Activated CD4-positive, alpha-beta T cell treated with anti-CD3 and anti-CD28 coated beads for 4 hours (primary cell): ENCODE measurements around the gene CAMK1D.
"Not testable (repeated sequence)": the region's sequence is repeated elsewhere in the genome, so short reads cannot be mapped to it uniquely, and the experiment has no call there.

Source experiments
- DNase-seq, 2 donors: peaks; one replicate each; pipeline ENCODE4 v3.0.0-alpha.2; 2020

Gene CAMK1D

DNA sequence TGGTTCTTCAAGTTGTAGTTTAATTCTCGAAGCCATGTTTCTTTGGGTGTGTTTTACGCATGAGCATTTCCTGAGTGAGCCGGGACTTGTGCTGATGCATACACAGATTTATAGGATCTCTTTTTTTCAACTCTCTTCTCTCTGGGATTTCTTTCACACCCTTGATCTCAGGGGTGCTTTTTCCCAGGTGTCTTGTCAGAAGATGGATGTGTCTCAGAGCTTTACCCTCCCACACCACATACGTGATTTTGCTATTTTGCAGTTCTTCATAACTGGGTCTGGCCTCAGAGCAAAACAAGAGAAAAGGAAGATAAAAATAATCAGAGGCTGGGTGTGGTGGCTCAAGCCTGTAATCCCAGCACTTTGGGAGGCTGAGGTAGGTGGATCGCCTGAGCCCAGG lies 177.0 kb downstream of the CAMK1D start:
- no peak for DNase-seq

DNA sequence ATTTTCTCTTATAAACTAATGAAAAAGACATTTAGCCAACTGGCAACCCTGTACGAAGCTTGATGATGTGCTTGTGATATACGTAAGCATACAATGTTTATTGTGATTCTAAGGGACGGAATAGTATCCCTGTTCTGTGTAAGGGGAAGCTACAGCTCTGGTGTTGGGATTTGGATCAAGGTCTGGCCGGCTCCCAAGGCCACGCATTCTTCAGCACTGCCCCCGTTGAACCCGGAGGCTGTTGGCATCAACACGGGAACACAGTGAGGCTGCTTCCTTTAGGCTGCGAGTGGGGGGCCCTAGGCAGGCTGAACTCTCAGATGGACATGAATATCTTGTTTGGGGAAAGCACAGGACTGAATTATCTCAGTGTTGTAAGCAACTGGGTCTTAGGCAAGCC lies 180.6 kb downstream of the CAMK1D start:
- no peak for DNase-seq

DNA sequence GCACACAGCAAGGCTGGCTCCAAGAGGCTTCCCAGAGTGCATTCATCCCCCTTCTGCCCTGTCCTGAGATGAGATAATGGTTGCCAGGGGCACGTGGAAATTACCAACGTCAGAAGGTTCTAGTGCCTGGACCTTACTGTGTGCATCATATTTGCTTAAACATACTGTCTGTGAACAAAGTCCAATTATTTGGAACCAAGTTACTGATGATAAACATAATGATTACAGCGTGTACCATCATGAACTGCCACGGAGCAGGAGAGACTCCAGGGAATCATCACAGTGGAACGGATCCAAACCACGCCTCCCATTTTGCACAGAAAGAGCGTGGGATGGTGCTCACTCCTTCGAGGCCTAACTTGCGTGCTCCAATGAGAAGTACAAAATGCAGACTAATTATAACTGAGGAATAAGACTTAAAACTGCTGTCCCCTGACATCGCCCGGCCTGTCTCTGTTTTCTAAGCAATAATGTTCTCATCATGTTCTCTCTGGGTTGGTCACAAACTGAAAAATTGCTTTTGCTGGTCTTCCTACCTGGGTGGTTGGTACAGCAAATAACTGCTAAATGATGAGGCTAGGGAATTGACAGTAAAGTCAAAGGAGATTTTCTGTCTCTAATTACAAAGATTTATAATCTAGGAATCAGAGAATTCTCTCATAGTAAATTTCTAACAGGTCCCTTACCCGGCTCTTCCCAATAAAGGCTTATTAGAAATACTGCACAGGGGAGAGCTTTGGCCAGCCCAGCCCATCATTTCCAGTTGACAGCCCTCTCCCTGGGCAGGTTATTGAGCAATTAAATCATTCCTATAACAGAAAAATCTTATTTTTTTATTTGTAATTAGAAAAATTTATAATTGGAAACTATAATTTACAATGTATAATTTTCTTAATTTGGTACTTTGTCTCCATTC lies 182.2 kb downstream of the CAMK1D start:
- DNase-seq, result no peak

DNA sequence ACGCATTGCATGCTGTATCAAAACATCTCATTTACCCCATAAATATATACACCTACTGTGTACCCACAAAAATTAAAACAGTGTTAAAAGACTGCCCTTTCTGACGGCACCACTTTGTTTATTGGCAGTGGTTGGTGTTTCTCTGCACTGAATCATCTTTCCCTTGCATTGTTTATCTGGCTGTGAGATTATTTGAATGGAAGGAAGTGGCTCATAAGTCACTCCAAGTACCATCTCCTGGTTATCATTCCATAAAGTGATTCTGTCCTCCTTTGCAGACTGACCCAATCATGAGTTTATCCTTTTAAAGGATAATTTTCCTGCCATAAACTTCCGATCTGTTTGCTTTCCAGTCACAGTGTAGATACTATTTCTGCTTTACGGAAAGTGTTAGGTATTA lies 183.8 kb downstream of the CAMK1D start:
- DNase-seq, result no peak

DNA sequence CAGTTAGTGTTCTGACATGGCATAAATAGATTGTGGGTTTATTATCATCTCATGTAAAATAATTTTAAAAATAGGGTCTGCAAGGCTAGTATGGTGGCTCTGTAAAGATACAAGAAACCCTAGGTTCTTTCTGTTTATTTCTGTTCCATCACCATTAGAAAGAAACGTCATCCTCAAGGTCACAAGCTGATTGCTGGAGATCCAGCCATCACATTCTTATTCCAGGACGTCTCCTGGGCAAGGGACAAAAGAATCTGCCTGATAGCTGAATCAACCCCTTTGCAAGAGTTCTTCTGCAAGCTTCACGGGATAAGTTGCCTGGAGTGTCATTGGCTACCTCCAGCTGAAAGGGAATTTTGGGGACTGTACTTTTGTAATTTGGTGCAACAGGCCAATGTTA lies 184.4 kb downstream of the CAMK1D start:
- DNase-seq, result no peak

DNA sequence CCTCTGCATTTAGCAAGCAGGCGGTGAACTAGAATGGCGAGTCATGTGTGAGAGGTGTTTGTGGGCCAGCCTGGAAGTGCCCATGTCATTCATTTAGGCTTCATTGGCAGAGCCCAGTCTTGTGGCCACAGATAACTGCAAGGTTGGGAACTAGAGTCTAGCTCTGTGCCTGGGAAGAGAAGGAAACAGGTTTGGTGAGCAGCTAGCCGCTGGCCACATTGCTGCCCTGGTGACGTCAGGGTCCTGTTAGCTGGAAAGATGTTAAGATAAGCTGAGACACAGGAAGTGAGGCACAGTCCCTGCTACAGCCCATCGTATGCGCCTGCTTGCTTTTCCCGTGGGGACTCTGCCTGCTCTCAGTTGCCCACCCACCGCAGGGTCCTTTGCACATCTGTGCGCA lies 185.5 kb downstream of the CAMK1D start:
- DNase-seq, result no peak

DNA sequence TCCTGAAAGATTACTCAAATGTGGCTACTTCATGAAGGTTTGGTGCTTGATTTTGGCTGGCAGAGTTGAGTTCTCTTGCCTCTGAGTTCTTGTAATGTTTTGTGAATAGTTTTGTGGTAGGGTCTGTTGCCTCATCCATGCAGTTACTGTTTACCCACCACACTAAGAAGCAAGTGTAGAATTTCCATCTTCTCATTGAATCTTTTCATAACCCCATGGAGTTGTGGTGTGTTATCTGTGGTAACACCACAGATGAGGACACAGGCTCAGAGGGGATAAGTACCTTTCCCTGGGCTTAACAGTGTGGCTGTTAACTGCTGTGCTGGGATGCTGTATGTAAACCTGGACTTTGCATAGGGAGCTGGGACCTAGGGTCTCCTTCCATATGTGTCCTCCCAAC lies 186.3 kb downstream of the CAMK1D start:
- no peak for DNase-seq

DNA sequence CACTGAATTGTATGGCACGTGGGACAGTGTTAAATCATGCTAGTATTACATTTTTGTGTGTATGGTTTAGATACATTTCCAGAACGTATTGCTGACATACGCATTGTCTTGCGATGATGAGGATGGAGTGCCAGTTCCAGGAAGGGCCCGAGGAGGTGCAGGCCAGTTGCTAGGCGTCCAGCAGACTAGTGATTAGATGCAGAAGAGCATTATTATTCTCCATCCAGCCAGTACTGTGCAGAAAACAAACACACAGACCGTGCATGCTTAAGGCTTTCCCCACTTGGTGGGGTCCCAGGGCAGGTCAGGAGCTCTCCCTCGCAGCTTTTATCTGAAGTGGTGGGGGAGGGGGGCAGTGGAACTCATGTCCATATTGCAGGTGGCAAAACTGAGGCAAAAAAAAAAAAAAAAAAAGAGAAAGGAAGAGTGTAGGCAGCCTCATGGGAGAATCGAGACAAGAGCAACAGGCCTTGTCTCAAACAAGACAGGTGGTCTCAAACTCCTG lies 189.2 kb downstream of the CAMK1D start:
- DNase-seq, result no peak

DNA sequence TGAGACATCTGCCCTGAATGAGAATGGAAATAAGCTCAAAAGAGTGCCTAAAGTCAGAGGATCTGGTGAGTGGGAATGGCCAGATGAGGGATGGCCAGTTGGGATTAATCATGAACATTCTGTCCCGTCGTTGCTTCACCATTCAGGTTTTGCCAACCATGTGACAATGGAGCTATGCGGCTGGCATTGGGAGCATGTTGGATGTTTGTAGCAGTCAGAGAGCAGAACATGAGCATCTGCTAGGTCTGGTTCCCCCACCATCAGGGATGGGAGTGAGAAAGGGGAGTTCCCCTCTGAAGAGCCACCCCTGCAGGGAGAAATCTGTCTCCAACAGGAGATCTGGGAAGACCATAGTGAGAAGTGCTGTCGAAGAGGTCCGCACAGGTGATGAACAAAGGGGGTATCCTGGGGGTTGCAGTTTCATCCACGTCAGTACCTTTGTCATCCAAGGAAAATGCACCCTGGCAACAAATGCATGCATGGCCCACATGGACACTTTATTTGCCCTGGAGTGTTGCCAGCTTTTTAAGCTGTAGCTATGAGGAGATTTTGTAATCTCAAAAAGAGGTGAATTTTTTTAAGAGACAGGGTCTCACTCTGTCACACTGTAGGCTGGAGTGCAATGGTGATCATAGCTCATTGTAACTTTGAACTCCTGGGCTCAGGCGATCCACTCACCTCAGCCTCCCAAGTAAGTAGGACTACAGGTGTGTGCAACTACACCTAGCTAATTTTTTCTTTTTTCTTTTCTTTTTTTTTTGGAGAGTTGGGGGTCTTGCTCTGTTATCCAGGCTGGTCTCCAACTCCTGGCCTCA lies 190.2 kb downstream of the CAMK1D start:
- no peak for DNase-seq

DNA sequence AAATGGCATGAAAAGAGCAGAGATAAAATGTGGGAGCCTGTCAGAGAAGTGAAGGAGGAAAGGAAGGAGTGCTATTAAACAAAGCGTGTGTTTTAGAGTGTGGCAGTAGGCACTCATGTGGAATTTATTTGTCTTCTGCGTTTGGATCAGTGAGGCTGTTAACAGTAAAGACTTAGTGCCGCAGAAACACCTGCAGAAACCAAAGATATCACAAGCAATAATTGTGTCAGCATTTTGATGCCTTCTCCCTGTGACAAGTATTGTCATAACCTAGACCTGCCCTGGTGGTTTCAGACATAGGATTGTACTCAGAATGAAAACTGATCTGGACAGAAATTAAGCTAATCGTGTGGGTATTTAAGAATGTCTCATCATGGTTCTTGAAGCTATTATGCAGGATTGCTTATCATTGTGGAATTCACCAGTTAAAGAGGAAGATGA lies 191.0 kb downstream of the CAMK1D start:
- no peak for DNase-seq

DNA sequence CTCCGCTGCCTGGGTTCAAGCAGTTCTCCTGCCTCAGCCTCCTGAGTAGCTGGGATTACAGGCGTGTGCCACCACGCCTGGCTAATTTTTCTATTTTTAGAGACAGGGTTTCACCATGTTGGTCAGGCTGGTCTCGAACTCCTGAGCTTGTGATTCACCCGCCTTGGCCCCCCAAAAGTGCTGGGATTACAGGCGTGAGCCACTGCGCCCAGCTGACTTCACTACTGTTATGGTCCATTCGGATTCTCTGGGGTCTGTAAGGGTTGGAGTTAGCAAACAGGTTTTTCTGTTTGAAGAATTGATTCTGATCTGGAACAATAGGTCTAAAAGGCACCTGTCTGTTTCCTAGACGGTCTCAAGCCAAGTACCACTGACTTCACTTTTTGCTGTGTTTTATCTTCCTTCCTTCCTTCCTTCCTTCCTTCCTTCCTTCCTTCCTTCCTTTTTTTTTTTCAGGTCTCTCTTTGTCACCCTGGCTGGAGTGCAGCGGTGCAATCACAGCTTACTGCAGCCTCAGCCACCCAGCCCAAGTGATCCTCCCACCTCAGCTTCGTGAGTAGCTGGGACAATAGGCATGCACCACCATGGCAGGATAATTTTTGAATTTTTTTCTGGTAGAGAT lies 192.2 kb downstream of the CAMK1D start:
- no peak for DNase-seq

DNA sequence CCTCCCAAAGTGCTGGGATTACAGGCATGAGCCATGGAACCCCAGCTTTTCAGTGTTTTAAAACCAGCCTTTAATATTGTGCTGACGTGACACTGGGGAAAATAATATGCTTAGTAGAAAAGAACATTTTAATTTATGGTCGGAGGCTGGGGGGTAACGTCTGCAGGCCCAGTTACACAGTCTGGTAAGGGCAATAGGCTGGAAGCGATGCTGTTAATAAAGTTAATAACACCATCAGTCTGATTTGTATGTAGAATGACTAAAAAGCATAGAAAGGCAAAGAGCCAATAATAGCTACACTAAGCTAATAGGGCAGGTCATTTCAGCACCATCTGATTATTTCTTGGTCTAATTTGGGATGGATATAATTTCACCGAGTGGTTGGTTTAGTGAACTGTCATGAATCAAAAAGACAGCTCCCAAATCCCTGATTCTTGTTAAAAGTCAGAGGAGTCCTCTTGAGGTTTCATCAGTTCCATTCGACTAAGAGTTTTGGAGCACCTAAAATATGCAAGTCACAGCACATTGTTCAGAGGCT lies 192.9 kb downstream of the CAMK1D start:
- no peak for DNase-seq

DNA sequence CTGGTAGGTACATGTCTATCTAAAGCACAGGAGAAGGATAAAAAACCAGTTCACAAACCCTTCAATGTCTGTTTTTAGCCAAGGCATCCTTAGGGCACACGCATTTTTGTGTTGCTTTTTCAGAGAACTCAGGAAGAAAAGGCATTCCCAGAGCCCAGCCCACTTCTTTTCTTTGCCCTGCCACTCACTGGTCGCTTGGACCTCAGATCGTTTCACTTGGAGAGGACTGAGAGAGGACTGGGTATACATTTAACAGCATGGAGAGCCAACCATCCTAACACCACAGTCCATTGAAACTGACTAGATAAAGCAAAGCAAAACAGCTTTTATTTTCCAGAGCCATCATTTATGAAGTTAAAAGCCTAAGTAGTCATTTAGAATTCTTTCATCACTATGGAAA lies 194.2 kb downstream of the CAMK1D start:
- no peak for DNase-seq

DNA sequence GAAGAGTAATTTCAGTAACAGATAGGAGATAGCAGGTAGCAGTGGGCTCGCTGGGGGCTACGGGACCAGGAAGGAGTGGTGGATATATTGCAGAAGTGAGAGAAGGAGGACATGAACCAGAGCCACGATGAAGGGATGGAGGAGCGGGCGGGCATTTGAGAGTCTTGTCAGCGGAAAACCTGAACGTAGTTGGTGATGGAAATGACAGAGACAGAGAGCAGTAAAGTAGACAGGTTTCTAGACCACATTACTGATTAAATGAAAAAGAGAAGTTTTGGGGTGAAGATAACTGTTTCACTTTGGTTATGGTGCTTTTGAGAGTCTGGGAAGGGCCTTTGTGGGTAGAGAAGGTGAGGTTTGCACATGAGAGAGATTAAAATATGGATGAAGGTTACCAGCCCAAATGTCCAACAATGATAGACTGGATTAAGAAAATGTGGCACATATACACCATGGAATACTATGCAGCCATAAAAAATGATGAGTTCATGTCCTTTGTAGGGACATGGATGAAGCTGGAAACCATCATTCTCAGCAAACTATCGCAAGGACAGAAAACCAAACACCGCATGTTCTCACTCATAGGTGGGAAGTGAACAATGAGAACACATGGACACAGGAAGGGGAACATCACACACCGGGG lies 196.9 kb downstream of the CAMK1D start:
- not testable (repeated sequence) for DNase-seq

DNA sequence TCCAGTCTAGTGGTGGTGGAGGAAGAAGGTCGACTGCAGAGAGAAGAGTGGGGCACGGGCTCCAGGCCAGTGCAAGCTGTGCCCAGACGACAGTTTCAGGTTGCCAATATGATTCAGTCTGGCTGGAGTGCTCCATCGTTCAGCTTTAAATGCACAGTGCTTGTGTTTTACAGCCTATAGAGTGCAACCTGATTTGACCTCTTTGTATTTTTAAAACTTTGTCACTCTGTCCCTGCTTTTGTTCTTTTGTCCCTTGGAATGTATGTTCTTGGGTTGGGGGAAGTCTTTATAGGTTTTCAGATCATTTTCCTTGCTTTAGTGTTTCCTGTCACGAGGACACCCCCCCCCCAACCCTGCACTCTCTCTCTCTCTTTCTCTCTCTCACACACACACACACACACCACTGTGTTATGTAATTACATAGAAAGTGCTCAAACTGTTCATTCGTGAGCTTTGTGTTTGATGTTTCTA lies 198.0 kb downstream of the CAMK1D start:
- no peak for DNase-seq

DNA sequence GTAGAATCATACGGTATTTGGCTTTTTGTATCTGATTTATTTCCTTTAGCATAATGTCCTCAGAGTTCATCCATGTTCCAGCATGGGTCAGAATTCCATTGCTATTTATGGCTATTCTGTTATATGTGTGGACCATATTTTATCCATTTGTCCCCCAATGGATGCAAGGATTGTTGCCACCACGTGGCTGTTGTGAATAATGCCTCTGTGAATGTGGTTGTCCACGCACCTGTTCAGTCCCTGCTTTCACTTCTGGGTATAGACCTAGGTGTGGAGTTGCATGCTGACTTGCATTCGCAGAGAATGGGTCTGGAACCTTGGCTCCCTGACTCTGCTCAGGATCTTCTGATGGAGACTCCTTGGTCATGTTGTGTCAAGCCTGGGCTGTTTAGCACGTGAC lies 199.9 kb downstream of the CAMK1D start:
- no peak for DNase-seq

DNA sequence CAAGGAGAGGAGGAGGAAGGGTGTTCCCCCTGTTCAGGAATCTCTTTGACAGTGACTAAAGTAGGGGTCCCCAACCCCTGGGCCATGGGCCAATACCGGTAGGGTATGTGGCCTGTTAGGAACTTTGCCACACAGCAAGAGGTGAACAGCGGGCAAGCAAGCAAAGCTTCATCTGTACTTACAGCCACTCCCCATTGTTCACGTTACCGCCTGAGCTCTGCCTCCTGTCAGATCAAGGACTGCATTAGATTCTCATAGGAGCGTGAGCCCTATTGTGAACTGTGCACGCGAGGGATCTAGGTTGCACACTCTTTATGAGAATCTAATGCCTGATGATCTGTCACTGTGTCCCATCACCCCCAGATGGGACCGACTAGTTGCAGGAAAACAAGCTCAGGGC lies 201.6 kb downstream of the CAMK1D start:
- DNase-seq, result no peak

DNA sequence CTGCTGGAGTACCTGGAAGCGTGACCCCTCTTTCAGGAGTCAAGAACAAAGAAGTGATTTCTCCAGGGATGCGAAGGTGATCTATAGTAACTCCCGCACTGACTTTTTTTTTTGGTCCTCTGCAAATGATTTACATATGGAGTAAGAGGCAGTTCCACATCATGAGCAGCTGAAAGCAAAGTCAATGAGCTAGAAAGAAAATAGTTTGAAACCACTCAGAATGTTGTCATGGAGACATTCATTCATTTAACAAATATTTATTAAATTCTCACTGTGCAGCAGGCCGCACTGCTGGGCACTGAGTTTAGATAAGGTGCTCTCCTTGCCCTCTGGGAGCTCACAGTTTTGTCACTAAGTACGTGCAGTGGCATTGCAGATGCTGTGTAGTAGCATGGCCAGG lies 206.7 kb downstream of the CAMK1D start:
- DNase-seq, result no peak

DNA sequence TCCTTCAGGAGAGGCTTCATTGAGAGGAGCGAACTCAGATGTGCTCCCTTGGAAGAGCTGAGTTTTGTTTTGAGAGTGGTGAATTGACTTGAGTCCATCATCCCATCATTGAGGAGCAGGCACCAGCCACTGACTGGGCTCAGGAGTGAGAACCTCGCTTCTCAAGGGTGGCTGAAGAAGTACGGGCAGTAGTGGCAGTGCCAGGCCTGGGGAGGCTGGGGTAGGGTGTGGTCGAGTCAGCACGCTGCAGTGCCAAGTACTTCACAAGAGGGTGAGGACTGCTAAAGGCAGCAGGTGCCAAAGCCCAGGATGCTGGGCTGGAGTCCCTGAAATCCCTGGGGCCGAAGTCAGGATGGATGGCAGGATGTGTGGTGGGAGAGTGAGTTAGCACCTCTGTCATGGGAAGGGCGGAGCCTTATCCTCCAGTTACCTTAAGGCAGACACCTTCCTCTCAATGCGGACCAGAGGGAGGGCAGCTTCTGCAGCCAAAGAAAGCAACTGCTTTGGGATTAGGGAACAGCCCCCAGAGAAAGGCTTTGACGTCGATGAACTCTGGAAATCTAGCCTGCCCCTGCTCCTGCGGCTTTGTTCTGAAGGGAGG lies 210.3 kb downstream of the CAMK1D start:
- DNase-seq, result no peak

DNA sequence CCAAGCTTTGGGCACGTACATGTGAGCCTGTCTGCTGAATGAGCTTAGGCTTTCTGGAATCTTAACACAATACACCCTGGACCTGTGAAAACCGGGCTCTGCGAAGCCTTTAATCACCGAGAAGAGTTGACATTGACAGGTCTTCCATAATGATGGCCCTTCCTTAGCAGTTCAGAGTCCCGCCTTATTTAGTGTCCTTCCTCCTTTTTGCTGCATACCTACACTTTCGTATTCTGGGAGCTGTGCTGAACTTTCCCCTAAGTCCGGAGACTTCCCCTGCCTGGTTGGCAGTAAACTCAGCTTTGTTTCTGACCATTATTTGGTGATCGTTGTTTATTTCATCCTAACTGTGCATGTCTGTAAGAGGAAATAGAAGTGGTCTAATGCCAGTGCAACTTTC lies 212.0 kb downstream of the CAMK1D start:
- no peak for DNase-seq

DNA sequence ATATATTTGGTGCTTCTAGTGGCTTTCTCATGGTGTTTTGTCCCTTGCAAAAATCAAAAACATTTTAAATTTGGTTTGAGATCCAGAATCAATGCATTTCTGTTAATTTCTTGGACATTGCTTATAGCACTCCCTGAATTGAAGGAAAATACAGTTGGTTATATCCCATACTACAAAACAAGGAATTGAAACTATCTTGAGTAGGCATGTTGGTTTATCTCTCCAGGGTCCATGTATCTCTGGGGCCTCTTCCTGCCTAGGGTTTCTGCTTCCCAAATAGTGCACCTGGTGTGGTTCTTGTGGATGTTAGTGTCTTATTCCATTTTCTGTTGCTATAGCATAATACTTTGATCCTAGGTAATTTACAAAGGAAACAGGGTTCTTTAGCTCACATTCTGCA lies 212.4 kb downstream of the CAMK1D start:
- no peak for DNase-seq

DNA sequence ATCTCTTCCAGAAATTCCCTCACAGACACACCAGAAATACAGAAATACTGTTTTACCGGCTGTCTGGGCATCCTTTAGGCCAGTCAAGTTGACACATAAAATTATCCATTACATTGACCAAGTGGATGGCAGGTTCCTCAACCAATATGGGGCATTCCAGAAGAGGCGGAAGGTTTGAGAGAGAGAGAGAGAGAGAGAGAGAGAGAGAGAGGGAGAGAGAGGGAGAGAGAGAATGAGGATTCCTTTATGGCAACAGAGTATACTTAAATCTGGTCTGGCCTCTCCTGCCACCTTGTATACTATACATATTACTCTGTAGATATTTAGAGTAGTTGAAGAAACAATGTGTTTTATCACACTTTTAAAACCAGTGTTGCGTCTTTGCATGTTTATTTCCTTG lies 214.1 kb downstream of the CAMK1D start:
- no peak for DNase-seq
